Fibroblast of upper back skin (primary cell): ENCODE data around the gene TOPORS.
"Not testable (repeated sequence)": the region's sequence is repeated elsewhere in the genome, so short reads cannot be mapped to it uniquely, and the experiment has no call there.

Experiments
- DNase-seq: peaks from one replicate; pipeline ENCODE4 v3.0.0-alpha.2; 2013

The TOPORS gene

GRCh38 chr9:32565967-32566366 lies 13.6 kb upstream of the TOPORS start:
- no peak for DNase-seq

- DNase-seq: no peak
Observed at GRCh38 chr9:32558408-32558934, 6.1 kb upstream of the TOPORS start.

- no peak for DNase-seq
Observed at GRCh38 chr9:32554591-32554990, 2.2 kb upstream of the TOPORS start.

GRCh38 chr9:32554107-32554506 lies 1.7 kb upstream of the TOPORS start:
- no peak for DNase-seq

- DNase-seq: peak; percentile 49
Observed at GRCh38 chr9:32551276-32552051, 922 bp downstream of the TOPORS start.

- peak; percentile 93 for DNase-seq
Observed at GRCh38 chr9:32550562-32551275, 1.7 kb downstream of the TOPORS start.

- DNase-seq: no peak
Observed at GRCh38 chr9:32550150-32550561, 2.2 kb downstream of the TOPORS start.

GRCh38 chr9:32548213-32548612 lies 4.2 kb downstream of the TOPORS start:
- DNase-seq: not testable (repeated sequence)

GRCh38 chr9:32545884-32546283 lies 6.5 kb downstream of the TOPORS start:
- no peak for DNase-seq

GRCh38 chr9:32543047-32543446 lies 9.3 kb downstream of the TOPORS start:
- no peak for DNase-seq

GRCh38 chr9:32533816-32534215 lies 18.6 kb downstream of the TOPORS start:
- no peak for DNase-seq

GRCh38 chr9:32533336-32533735 lies 19.1 kb downstream of the TOPORS start:
- DNase-seq: no peak

GRCh38 chr9:32526707-32527048 lies 25.7 kb downstream of the TOPORS start:
- DNase-seq: no peak

GRCh38 chr9:32526041-32526706 lies 26.2 kb downstream of the TOPORS start, which contains the start of gene RIGI:
Gene RIGI, minus strand, starts transcription at chr9:32526196. Its CDS starts 30 bp downstream, at chr9:32526166.
- DNase-seq: peak; percentile 89

GRCh38 chr9:32525709-32526030 lies 26.7 kb downstream of the TOPORS start:
- DNase-seq: no peak

GRCh38 chr9:32524892-32525708 lies 27.3 kb downstream of the TOPORS start:
- no peak for DNase-seq

- not testable (repeated sequence) for DNase-seq
Observed at GRCh38 chr9:32524558-32524891, 27.9 kb downstream of the TOPORS start.

GRCh38 chr9:32523910-32524309 lies 28.5 kb downstream of the TOPORS start:
- no peak for DNase-seq

- DNase-seq: no peak
Observed at GRCh38 chr9:32518276-32518675, 34.1 kb downstream of the TOPORS start.

- DNase-seq: no peak
Observed at GRCh38 chr9:32516241-32516640, 36.1 kb downstream of the TOPORS start.

- DNase-seq: no peak
Observed at GRCh38 chr9:32508728-32509127, 43.7 kb downstream of the TOPORS start.

GRCh38 chr9:32503008-32503407 lies 49.4 kb downstream of the TOPORS start:
- DNase-seq: no peak

- peak; percentile 38 for DNase-seq
Observed at GRCh38 chr9:32502464-32502863, 49.9 kb downstream of the TOPORS start.
